HepG2 (cell line): ENCODE data around the gene RPTOR. TPM values are rescaled to one million over a fixed set of nuclear protein-coding genes. Genes with fewer than 3 reads are reported as not detected.

Source experiments
- ATAC-seq: fragments of 200-7000 bp; cut with Tn5 transposase; 3 replicates; pipeline ENCODE4 v1.9.1; 2020; ENCODE audit warnings: mild to moderate bottlenecking, moderate library complexity
- BruUV-seq: library from RNA; stranded (reverse); fragments of 400-500 nt; replicated peaks from 2 replicates; lab custom pipeline; 2021; lab: Mats Ljungman, UMichigan
- CTCF ChIA-PET: fragments of 300-600 bp; formaldehyde crosslinking; extraction: SDS; loops from one replicate; lab custom pipeline; 2021; ENCODE audit warnings: low total read pairs, inconsistent platforms, low intra/inter-chr PET ratio; lab: Yijun Ruan, JAX
- POLR2A ChIA-PET: fragments of 350-600 bp; sonication (Branson Sonifier 250); formaldehyde crosslinking; loops from one replicate; lab custom pipeline; 2020; ENCODE audit warnings: antibody characterized with exemption, inconsistent platforms; lab: Yijun Ruan, JAX
- DNase-seq: peaks from one replicate; pipeline ENCODE4 v3.0.0-alpha.2; 2015; ENCODE audit warnings: low spot score
- FAIRE-seq: peaks from 3 replicates; lab custom pipeline; 2011; peaks lifted over from hg19 to GRCh38; lab: Jason Lieb, UNC
- H2AFZ ChIP-seq: one replicate; pipeline ENCODE4 v1.6.1; 2011; ENCODE audit warnings: low read length, inconsistent platforms
- H3K27ac ChIP-seq: fragments of 300-600 bp; 3 replicates; pipeline ENCODE4 v1.8.0; 2011; ENCODE audit warnings: mixed run types, mild to moderate bottlenecking, mixed read lengths, low read length, inconsistent platforms; ENCODE audit not compliant: insufficient read depth; ENCODE audit errors: extremely low read length
- H3K27me3 ChIP-seq, 2 experiments: fragments of 200-600 bp in 1 of 2; 2 replicates in 1 of 2; 3 replicates in 1 of 2; pipeline versions ENCODE4 v1.6.0 to v1.8.0; 2011; ENCODE audit warnings: low read length in 2 of 2, mild to moderate bottlenecking in 2 of 2, moderate library complexity in 2 of 2, inconsistent platforms in 1 of 2; ENCODE audit not compliant: insufficient read depth in 2 of 2, control insufficient read depth in 1 of 2
- H3K36me3 ChIP-seq, 2 experiments: fragments of 200-600 bp in 1 of 2; replicated peaks in 1 of 2; 2 replicates in 1 of 2; 3 replicates in 1 of 2; pipeline versions ENCODE4 v1.5.1 to v1.8.0; 2011; ENCODE audit warnings: low read length in 2 of 2, inconsistent platforms in 1 of 2; ENCODE audit not compliant: insufficient read depth in 2 of 2, control insufficient read depth in 1 of 2
- H3K4me1 ChIP-seq: 2 replicates; pipeline ENCODE4 v1.5.1; 2012; ENCODE audit warnings: low read length, inconsistent platforms; ENCODE audit not compliant: insufficient read depth
- H3K4me2 ChIP-seq: 2 replicates; pipeline ENCODE4 v1.6.0; 2011; ENCODE audit warnings: low read depth, low read length, inconsistent platforms
- H3K4me3 ChIP-seq, 3 experiments: fragments of 200-600 bp in 1 of 3; sonication (generic), shearing (Covaris generic) in 1 of 3; replicated peaks in 1 of 3; 2 replicates each; pipeline ENCODE4 v1.5.1; 2011 to 2016; ENCODE audit warnings: low read length in 3 of 3, inconsistent platforms in 2 of 3, low read depth in 2 of 3, mild to moderate bottlenecking in 2 of 3, control low read depth in 1 of 3, mixed read lengths in 1 of 3; ENCODE audit not compliant: insufficient read depth in 1 of 3
- H3K79me2 ChIP-seq: one replicate; pipeline ENCODE4 v1.6.1; 2011; ENCODE audit warnings: low read length, inconsistent platforms; ENCODE audit not compliant: insufficient read depth
- H3K9ac ChIP-seq: 2 replicates; pipeline ENCODE4 v1.6.0; 2011; ENCODE audit warnings: mild to moderate bottlenecking, low read depth, low read length, inconsistent platforms; ENCODE audit not compliant: insufficient read depth
- H3K9me3 ChIP-seq: 2 replicates; pipeline ENCODE4 v1.5.1; 2012; ENCODE audit warnings: mild to moderate bottlenecking, low read length
- H4K20me1 ChIP-seq: 2 replicates; pipeline ENCODE4 v1.6.0; 2011; ENCODE audit warnings: inconsistent platforms, mild to moderate bottlenecking, low read length, moderate library complexity; ENCODE audit not compliant: insufficient read depth
- FLYWCH1 ChIP-seq: sonication (generic); formaldehyde crosslinking; IDR thresholded peaks from 2 replicates; pipeline ENCODE4 v1.8.1; 2023; ENCODE audit warnings: mild to moderate bottlenecking, missing genetic modification reagents
- FOXC1 ChIP-seq: sonication (generic); formaldehyde crosslinking; IDR thresholded peaks from 2 replicates; pipeline ENCODE4 v1.8.0; 2022; ENCODE audit warnings: mild to moderate bottlenecking, missing genetic modification reagents, borderline replicate concordance
- FOXK2 ChIP-seq: fragments of 450-650 bp; IDR thresholded peaks from 2 replicates; pipeline ENCODE4 v1.6.1; 2016
- NR2C2 ChIP-seq: sonication (generic); formaldehyde crosslinking; IDR thresholded peaks from 2 replicates; pipeline ENCODE4 v1.4.0; 2020; ENCODE audit warnings: missing genetic modification reagents, mild to moderate bottlenecking, moderate library complexity, borderline replicate concordance
- RBFOX2 ChIP-seq: fragments of 200-400 bp; formaldehyde crosslinking; IDR thresholded peaks from 2 replicates; pipeline ENCODE4 v1.6.1; 2017; ENCODE audit warnings: low read depth, mild to moderate bottlenecking, low read length
- RBM22 ChIP-seq: fragments of 200-400 bp; formaldehyde crosslinking; optimal IDR thresholded peaks from 2 replicates; pipeline ENCODE3; 2017; ENCODE audit warnings: mild to moderate bottlenecking, low read length, moderate library complexity
- ZNF333 ChIP-seq: sonication (generic); formaldehyde crosslinking; IDR thresholded peaks from 2 replicates; pipeline ENCODE4 v1.4.0; 2020; ENCODE audit warnings: mild to moderate bottlenecking, missing genetic modification reagents, borderline replicate concordance
- WGBS: methylation state at CpG from one replicate; pipeline ENCODE4 v1.1.6; 2017; ENCODE audit warnings: low lambda C conversion rate; 5-methylcytosine and 5-hydroxymethylcytosine counted together
- in situ Hi-C: cut with HindIII; loops from 2 replicates; pipeline ENCODE4 v1.10.0; 2017; ENCODE audit warnings: low pct_unique_long_range_greater_than_20kb; ENCODE audit not compliant: extremely low pct_ligation_motif_present
- intact Hi-C: fragments of 100-400 bp; cut with micrococcal nuclease; formaldehyde crosslinking; loops from one replicate; pipeline ENCODE4 v1.10.0; 2022; ENCODE audit not compliant: unreplicated experiment
- polyA plus RNA-seq, 8 experiments: library from polyadenylated mRNA; depleted of rRNA in 3 of 8; stranded (reverse) in 7 of 8; unstranded in 1 of 8; fragments of >200 nt; fragmentation: Illumina TruSeq in 4 of 8; extraction: Trizol in 4 of 8; gene quantifications; 2 replicates each; pipeline versions ENCODE4 v1.2.1 to v1.2.3, GENCODE V29; 2011 to 2016; ENCODE audit warnings: low read depth in 4 of 8, missing spikeins in 1 of 8, mixed read lengths in 1 of 8; ENCODE audit not compliant: insufficient read depth in 1 of 8
- total RNA-seq, 5 experiments: library from RNA; depleted of rRNA; stranded (reverse); fragments of >200 nt; fragmentation: Illumina TruSeq; extraction: Trizol; gene quantifications; 2 replicates each; pipeline ENCODE4 v1.2.3, GENCODE V29; 2016; ENCODE audit warnings: low read depth in 1 of 5
- TF ChIP-seq, protein P1 (sequence below): sonication (generic); formaldehyde crosslinking; IDR thresholded peaks from 2 replicates; pipeline ENCODE4 v1.4.0; 2020; ENCODE audit warnings: mild to moderate bottlenecking, missing genetic modification reagents
- TF ChIP-seq, protein P2 (sequence below): sonication (generic); formaldehyde crosslinking; conservative IDR thresholded peaks from 2 replicates; pipeline ENCODE4 v1.4.0; 2020; ENCODE audit warnings: missing genetic modification reagents

RPTOR gene
- total and polyA plus RNA-seq, 2 of the 13 experiments (the other 11 are each of a cell fraction or from before 2014, with no cell fraction given) = 6.6 to 25.3 TPM

DNA sequence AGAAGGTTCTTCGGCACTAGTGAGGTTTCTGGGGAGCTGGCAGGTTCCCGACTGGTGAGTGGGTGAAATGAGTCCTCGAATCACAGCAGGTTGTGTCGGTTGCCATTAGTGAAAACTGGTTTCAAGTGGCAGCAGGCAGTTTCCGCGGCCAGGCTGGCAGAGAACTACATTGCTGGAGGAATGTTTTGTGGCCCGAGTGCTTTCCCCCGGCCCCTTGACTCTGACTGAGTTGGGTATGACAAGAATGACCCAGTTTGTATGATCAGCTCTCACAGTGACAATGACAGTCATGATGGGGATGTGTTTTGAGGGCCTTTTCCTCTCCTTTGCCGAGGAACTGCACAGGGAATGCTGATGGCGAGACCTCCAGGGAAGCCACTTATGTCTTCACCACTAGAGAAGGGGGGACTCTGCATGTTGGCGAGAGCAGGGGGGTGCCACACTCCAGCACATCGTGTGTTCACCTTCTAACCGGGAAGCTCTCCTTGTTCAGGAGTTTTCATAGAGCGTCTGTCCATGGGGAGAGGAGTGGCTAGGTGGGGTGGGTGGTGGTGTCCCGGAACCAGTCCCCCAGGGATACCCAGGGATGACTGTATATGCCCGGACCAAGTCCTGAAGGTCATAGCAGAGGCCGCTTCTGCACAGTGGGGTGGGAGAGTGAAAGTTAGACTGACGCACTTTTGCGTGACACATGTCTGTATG lies 241.0 kb downstream of the RPTOR start:
- H3K79me2 ChIP-seq = peaks cover 2% of the 10 kb centered on the region
- no peaks in the 10 kb centered on the region for H4K20me1 ChIP-seq
- DNase-seq = no peak
- no peak overlapping the region for H3K4me3 ChIP-seq
- H3K4me1 ChIP-seq = peaks cover 16% of the 10 kb centered on the region
- H3K9me3 ChIP-seq = no peaks in the 10 kb centered on the region
- H3K4me2 ChIP-seq = no peak overlapping the region
- peaks cover 3 to 8% of the 10 kb centered on the region in 2 experiments; a peak in 3 of 5 replicates for H3K36me3 ChIP-seq
- H3K27ac ChIP-seq = no peak overlapping the region
- H3K27me3 ChIP-seq = no peaks in the 10 kb centered on the region
- no TSS peak for BruUV-seq
- POLR2A ChIA-PET = no interaction called here
- TF ChIP-seq FLYWCH1 (CRISPR knock-in tag) (no peak), FOXK2 (no peak), RBM22 (peak; percentile 72)
- in situ Hi-C loops (no loop called here), intact Hi-C loops (no loop called here)
- FAIRE-seq = no peak
- CTCF ChIA-PET = no interaction called here
- no peak for ATAC-seq
- H2AFZ ChIP-seq = no peak overlapping the region
- WGBS = 94% methylated on average over 19 of the region's 19 CpGs
- no peak overlapping the region for H3K9ac ChIP-seq

DNA sequence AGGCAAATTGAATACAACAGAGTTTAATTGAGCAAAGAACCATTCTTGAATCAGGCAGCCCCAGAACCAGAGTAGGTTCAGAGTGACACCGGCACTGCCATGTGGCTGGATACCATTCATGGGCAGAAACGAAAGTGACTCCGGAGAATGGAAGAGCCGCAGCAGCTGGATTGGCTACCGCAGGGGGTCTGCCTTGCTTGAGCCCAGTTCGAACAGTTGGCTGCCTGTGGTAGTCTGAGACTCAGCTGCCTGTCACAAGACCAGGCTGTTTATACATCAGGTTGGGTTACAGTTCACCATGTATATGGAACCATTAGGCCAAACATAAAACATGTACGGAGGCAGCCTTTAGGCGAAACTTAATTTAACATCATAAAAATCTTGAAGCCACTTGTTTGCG lies 241.8 kb downstream of the RPTOR start:
- no peak for ATAC-seq
- DNase-seq = no peak
- no peaks in the 10 kb centered on the region for H3K27me3 ChIP-seq
- H3K36me3 ChIP-seq = peaks cover 3 to 8% of the 10 kb centered on the region in 2 experiments; a peak in 3 of 5 replicates
- no peak for FAIRE-seq
- H3K4me2 ChIP-seq = no peak overlapping the region
- no peak overlapping the region for H2AFZ ChIP-seq
- no peak overlapping the region for H3K27ac ChIP-seq
- CTCF ChIA-PET = no interaction called here
- intact Hi-C loops = no loop called here
- H3K79me2 ChIP-seq = peaks cover 2% of the 10 kb centered on the region
- TF ChIP-seq ZNF333 (CRISPR knock-in tag) (no peak), FOXC1 (CRISPR knock-in tag) (no peak), FLYWCH1 (CRISPR knock-in tag) (no peak), NR2C2 (CRISPR knock-in tag) (no peak), RBFOX2 (no peak)
- TF ChIP-seq, protein P1, sequence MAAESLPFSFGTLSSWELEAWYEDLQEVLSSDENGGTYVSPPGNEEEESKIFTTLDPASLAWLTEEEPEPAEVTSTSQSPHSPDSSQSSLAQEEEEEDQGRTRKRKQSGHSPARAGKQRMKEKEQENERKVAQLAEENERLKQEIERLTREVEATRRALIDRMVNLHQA (CRISPR knock-in tag) = no peak
- TF ChIP-seq, protein P2, sequence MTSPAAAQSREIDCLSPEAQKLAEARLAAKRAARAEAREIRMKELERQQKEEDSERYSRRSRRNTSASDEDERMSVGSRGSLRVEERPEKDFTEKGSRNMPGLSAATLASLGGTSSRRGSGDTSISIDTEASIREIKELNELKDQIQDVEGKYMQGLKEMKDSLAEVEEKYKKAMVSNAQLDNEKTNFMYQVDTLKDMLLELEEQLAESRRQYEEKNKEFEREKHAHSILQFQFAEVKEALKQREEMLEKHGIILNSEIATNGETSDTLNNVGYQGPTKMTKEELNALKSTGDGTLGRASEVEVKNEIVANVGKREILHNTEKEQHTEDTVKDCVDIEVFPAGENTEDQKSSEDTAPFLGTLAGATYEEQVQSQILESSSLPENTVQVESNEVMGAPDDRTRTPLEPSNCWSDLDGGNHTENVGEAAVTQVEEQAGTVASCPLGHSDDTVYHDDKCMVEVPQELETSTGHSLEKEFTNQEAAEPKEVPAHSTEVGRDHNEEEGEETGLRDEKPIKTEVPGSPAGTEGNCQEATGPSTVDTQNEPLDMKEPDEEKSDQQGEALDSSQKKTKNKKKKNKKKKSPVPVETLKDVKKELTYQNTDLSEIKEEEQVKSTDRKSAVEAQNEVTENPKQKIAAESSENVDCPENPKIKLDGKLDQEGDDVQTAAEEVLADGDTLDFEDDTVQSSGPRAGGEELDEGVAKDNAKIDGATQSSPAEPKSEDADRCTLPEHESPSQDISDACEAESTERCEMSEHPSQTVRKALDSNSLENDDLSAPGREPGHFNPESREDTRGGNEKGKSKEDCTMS (CRISPR knock-in tag) = no peak
- in situ Hi-C loops = no loop called here
- no peak overlapping the region for H3K9ac ChIP-seq
- no TSS peak for BruUV-seq
- WGBS = 95% methylated on average over 9 of the region's 9 CpGs
- H3K4me1 ChIP-seq = peaks cover 24% of the 10 kb centered on the region
- POLR2A ChIA-PET = no interaction called here
- H4K20me1 ChIP-seq = no peaks in the 10 kb centered on the region
- no peaks in the 10 kb centered on the region for H3K9me3 ChIP-seq
- H3K4me3 ChIP-seq = no peak overlapping the region
